ENCODE data around the gene SLC1A4. TPM values are rescaled to one million over a fixed set of nuclear protein-coding genes. Genes with fewer than 3 reads are reported as not detected.

The SLC1A4 gene
- total and polyA plus RNA-seq, 3 experiments from 2014 or later, result 1.9 to 21.3 (median 21.2) TPM

DNA sequence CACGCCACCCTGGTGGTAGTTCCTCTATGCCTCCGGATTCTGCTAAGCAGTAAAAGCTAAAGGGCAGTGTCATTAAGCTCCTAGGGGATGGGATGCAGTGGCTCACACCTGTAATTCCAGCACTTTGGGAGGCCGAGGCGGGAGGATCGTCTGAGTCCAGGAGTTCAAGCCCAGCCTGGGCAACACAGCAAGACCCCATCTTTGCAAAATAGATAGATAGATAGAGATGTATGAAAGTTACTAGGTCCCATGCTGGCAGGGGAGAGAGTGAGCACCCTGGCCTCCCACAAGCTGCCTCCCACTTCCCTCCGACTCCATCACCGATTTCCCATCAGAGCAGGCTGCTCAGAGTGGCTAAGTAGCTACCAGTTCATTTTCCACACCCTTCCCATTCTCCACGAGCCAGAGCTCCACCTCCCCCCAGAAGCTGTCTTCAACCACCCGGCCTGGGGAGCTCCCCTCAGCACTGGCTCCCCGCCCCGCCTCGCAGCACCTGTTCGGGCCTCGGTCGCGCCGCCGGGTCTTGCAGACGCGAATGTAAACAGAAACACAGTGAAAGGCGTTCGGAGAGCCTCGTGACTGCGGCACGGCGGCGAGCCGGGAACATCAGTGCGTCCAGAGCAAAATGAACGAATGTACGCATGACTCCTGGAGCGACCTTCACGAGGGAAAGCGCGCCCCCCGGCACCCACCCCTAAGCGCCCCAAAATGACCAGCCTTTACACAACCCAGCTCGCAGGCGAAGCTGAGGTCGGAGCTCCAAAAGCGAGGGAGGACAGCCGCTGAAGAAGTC lies 66.4 kb downstream of the SLC1A4 start:
- H3K4me3 Mint-ChIP-seq, result peak overlapping the region; percentile 85 to 98 (median 97)
- peaks cover 0 to 1% of the 10 kb centered on the region in 2 donors for H3K27me3 Mint-ChIP-seq
- peak in 2 of 5 donors; percentile 55 to 57 for DNase-seq
- peak overlapping the region; percentile 65 for H3K4me3 ChIP-seq (ENCODE audit: low read length)
- H3K27me3 ChIP-seq (ENCODE audit: insufficient read depth, low read length, poor library complexity, severe bottlenecking), result no peaks in the 10 kb centered on the region
- ChIA-PET CTCF (interaction anchor here (0.6 to 5.2 kb wide), 15 partner anchors 10 to 1210 kb away, joined by 3 to 25 read pairs (median 4); partner anchors contain the start of genes ACTR2 and RAB1A), POLR2A (interaction anchor here (0.5 to 3.6 kb wide), 7 partner anchors 9 to 532 kb away, joined by 3 to 51 read pairs (median 4); partner anchors contain the start of genes ACTR2, AFTPH and RAB1A)
- H3K27ac Mint-ChIP-seq, result peak overlapping the region; percentile 71 to 96 (median 94)
- peaks cover 0 to 14% (median 0%) of the 10 kb centered on the region in 3 donors for H3K36me3 Mint-ChIP-seq
- no peaks in the 10 kb centered on the region for H3K36me3 ChIP-seq (ENCODE audit: insufficient read depth, low read length)
- H3K27ac ChIP-seq (ENCODE audit: low read depth, low read length), result peak overlapping the region; percentile 55
- H3K9me3 Mint-ChIP-seq, result no peaks in the 10 kb centered on the region
- H3K4me1 Mint-ChIP-seq, result peaks cover 51 to 70% (median 70%) of the 10 kb centered on the region in 3 donors
- no peaks in the 10 kb centered on the region for H3K9me3 ChIP-seq (ENCODE audit: low read length)
- H3K4me1 ChIP-seq (ENCODE audit: insufficient read depth, low read length), result peaks cover 61% of the 10 kb centered on the region

DNA sequence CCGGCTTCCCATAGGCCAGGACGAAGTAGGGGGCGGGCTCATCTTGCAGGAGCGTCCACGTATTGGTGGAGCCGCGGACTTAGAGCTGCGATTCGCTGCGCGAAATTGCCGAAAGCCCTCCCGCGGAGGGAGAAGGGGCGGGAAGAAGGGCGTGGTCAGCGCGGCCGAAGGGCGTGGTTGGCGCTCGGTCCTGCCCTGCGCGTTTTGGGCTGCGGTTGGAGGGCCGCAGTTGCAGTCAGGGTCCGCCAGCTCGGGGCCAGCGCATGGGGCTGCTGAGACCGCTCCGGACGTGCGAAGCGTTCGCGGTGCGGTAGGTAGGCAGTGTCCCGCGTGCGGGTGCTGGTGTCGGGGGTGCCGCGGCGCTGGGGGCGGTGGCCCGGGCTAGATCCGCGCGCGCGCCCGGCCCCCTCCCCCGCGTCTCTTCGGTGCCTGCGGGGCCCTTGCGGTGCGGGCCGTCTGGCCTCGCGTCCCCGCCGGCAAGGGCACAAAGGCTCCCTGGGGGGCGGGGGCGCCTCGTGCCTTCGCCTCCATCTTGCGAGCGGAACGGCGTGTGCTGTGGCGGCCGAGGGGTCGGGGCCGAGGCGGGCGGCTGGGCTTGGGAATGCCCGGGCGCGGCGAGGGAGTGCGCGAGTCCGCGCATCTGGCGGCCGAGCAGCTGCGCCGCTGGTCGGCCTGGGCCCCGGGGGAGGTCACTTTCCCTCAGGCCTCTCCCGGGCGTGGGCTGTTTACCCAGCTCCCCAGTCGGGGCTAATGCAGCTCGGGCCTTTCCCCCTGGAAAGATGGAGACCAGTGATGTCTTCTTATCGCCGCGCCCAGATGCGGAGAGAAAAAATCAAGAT lies 67.2 kb downstream of the SLC1A4 start, which contains the start of gene CEP68:
Gene CEP68, plus strand, starts transcription at position 202 of the 839 bp plus-strand sequence. CDS start 13,029 bp downstream, outside the sequence.
- H3K4me3 ChIP-seq (ENCODE audit: low read length), result peak within 1 kb of the TSS; percentile 65
- H3K27me3 ChIP-seq (ENCODE audit: insufficient read depth, low read length, poor library complexity, severe bottlenecking), result no peaks in the 10 kb centered on the region
- DNase-seq, result peak; percentile 93 to 97 (median 95)
- peak within 1 kb of the TSS; percentile 55 for H3K27ac ChIP-seq (ENCODE audit: low read depth, low read length)
- ChIA-PET POLR2A (interaction anchor here (0.5 to 3.6 kb wide), 9 partner anchors 8 to 532 kb away, joined by 3 to 51 read pairs (median 4); partner anchors contain the start of genes ACTR2, AFTPH and RAB1A), CTCF (interaction anchor here (0.6 to 5.2 kb wide), 15 partner anchors 9 to 1211 kb away, joined by 3 to 25 read pairs (median 4); partner anchors contain the start of genes ACTR2 and RAB1A)
- H3K36me3 ChIP-seq (ENCODE audit: insufficient read depth, low read length), result no peaks in the 10 kb centered on the region
- Mint-ChIP-seq H3K36me3 (peaks cover 0 to 15% (median 0%) of the 10 kb centered on the region in 3 donors), H3K4me1 (peaks cover 53 to 76% (median 72%) of the 10 kb centered on the region in 3 donors), H3K27ac (peak within 1 kb of the TSS; percentile 71 to 96 (median 94)), H3K4me3 (peak within 1 kb of the TSS; percentile 85 to 98 (median 97)), H3K9me3 (no peaks in the 10 kb centered on the region), H3K27me3 (peaks cover 0 to 1% of the 10 kb centered on the region in 2 donors)
- H3K4me1 ChIP-seq (ENCODE audit: insufficient read depth, low read length), result peaks cover 61% of the 10 kb centered on the region
- no peaks in the 10 kb centered on the region for H3K9me3 ChIP-seq (ENCODE audit: low read length)

DNA sequence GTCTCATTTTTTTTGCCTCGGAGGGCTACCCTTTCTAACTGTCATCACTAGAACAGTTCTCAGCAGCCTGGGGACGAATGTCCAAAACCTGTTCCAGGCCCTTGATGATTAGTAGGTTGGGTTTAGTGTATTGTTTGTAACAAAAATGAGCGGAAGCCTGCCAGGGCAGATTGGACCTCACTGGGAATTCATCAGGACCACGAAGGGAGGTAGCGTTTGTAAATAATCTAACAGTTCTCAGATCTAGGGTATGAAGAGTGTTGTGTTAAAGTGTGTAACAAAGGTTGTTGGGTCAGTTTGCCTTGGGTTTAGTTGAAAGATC lies 67.8 kb downstream of the SLC1A4 start:
- peaks cover 61% of the 10 kb centered on the region for H3K4me1 ChIP-seq (ENCODE audit: insufficient read depth, low read length)
- peaks cover 0 to 1% of the 10 kb centered on the region in 2 donors for H3K27me3 Mint-ChIP-seq
- H3K9me3 ChIP-seq (ENCODE audit: low read length), result no peaks in the 10 kb centered on the region
- peak overlapping the region; percentile 65 for H3K4me3 ChIP-seq (ENCODE audit: low read length)
- H3K36me3 ChIP-seq (ENCODE audit: insufficient read depth, low read length), result no peaks in the 10 kb centered on the region
- peak overlapping the region; percentile 15 to 94 (median 88) for H3K27ac Mint-ChIP-seq
- H3K4me1 Mint-ChIP-seq, result peaks cover 55 to 81% (median 78%) of the 10 kb centered on the region in 3 donors
- no peaks in the 10 kb centered on the region for H3K27me3 ChIP-seq (ENCODE audit: insufficient read depth, low read length, poor library complexity, severe bottlenecking)
- DNase-seq, result no peak
- H3K9me3 Mint-ChIP-seq, result no peaks in the 10 kb centered on the region
- ChIA-PET POLR2A (interaction anchor here (0.5 to 3.6 kb wide), 5 partner anchors 15 to 389 kb away, joined by 3 to 51 read pairs (median 8); partner anchors contain the start of genes ACTR2 and RAB1A), CTCF (interaction anchor here (0.6 to 5.2 kb wide), 7 partner anchors 11 to 892 kb away, joined by 3 to 25 read pairs (median 5); partner anchors contain the start of genes ACTR2 and RAB1A)
- H3K36me3 Mint-ChIP-seq, result peaks cover 0 to 16% (median 0%) of the 10 kb centered on the region in 3 donors
- peak overlapping the region; percentile 55 for H3K27ac ChIP-seq (ENCODE audit: low read depth, low read length)
- H3K4me3 Mint-ChIP-seq, result peak overlapping the region; percentile 85 to 94 (median 88)

DNA sequence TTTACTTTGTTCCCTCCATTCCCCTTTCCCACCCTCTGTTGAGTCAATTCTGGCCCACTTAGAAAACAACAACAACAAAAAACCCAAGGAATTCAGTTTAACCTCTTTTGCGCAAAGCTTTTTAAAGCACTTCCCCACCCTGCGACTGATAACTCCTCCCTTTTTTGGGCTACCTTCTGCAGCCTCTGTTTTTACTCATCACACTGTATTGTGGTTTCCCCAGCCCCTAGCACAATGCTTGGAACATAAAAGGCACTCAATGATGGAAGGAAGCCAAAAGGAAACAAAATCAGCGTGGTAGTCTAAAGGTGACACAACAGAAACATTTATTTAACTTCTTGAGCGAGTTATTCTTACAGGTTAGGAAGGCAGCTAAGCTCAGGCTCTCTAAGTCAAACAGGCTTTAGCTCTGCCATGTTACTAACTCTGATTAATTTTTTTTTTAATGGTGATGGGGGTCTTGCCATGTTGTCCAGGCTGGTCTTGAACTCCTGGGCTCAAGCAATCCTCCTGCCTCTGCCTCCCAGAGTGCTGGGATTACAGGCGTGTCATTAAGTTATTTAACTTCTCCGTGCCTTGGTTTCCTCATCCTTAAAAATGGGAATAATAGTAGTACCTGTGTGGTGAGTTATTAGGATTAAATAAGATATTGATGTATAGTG lies 68.3 kb downstream of the SLC1A4 start:
- DNase-seq, result peak; percentile 24 to 86 (median 78)
- no peaks in the 10 kb centered on the region for H3K9me3 ChIP-seq (ENCODE audit: low read length)
- CTCF ChIA-PET, result interaction anchor here (1.6 to 5.2 kb wide), 5 partner anchors 11 to 139 kb away, joined by 3 to 25 read pairs (median 6); partner anchors contain the start of gene RAB1A
- no peaks in the 10 kb centered on the region for H3K36me3 ChIP-seq (ENCODE audit: insufficient read depth, low read length)
- peak overlapping the region; percentile 85 to 94 (median 88) for H3K4me3 Mint-ChIP-seq
- H3K4me3 ChIP-seq (ENCODE audit: low read length), result peak overlapping the region; percentile 65
- no peaks in the 10 kb centered on the region for H3K9me3 Mint-ChIP-seq
- peak overlapping the region; percentile 15 to 94 (median 88) for H3K27ac Mint-ChIP-seq
- H3K36me3 Mint-ChIP-seq, result peaks cover 0 to 16% (median 0%) of the 10 kb centered on the region in 3 donors
- peaks cover 0 to 1% of the 10 kb centered on the region in 2 donors for H3K27me3 Mint-ChIP-seq
- no peaks in the 10 kb centered on the region for H3K27me3 ChIP-seq (ENCODE audit: insufficient read depth, low read length, poor library complexity, severe bottlenecking)
- POLR2A ChIA-PET, result interaction anchor here (0.5 to 3.6 kb wide), 5 partner anchors 15 to 390 kb away, joined by 3 to 51 read pairs (median 8); partner anchors contain the start of genes ACTR2 and RAB1A
- H3K4me1 Mint-ChIP-seq, result peaks cover 55 to 80% (median 77%) of the 10 kb centered on the region in 3 donors
- H3K27ac ChIP-seq (ENCODE audit: low read depth, low read length), result peak overlapping the region; percentile 55
- peaks cover 61% of the 10 kb centered on the region for H3K4me1 ChIP-seq (ENCODE audit: insufficient read depth, low read length)

- Mint-ChIP-seq H3K27me3 (peaks cover 0 to 1% of the 10 kb centered on the region in 2 donors), H3K4me1 (peaks cover 50 to 79% (median 70%) of the 10 kb centered on the region in 3 donors), H3K27ac (peak overlapping the region in 1 of 8 donors; percentile 74), H3K36me3 (peaks cover 0 to 20% (median 0%) of the 10 kb centered on the region in 3 donors), H3K9me3 (no peaks in the 10 kb centered on the region), H3K4me3 (peak overlapping the region in 3 of 7 donors; percentile 25 to 57 (median 41))
- Histone ChIP-seq H3K9me3 (ENCODE audit: low read length) (no peaks in the 10 kb centered on the region), H3K27ac (ENCODE audit: low read depth, low read length) (no peak overlapping the region), H3K27me3 (ENCODE audit: insufficient read depth, low read length, poor library complexity, severe bottlenecking) (no peaks in the 10 kb centered on the region), H3K36me3 (ENCODE audit: insufficient read depth, low read length) (no peaks in the 10 kb centered on the region), H3K4me3 (ENCODE audit: low read length) (no peak overlapping the region), H3K4me1 (ENCODE audit: insufficient read depth, low read length) (peaks cover 45% of the 10 kb centered on the region)
- POLR2A ChIA-PET, result no interaction called here
- no peak for DNase-seq
- CTCF ChIA-PET, result interaction anchor here (1.7 to 5.2 kb wide), 4 partner anchors 9 to 141 kb away, joined by 3 to 25 read pairs (median 5); no protein-coding TSS in a partner anchor
Observed at GRCh38 chr2:65059071-65059470, 69.9 kb downstream of the SLC1A4 start.

- ChIA-PET CTCF (interaction anchor here (1.5 kb wide), 1 partner anchor 11 kb away, joined by 3 read pairs; no protein-coding TSS in a partner anchor), POLR2A (no interaction called here)
- Mint-ChIP-seq H3K4me1 (peaks cover 41 to 73% (median 65%) of the 10 kb centered on the region in 3 donors), H3K9me3 (no peaks in the 10 kb centered on the region), H3K27ac (peak overlapping the region in 2 of 8 donors; percentile 12 to 47), H3K36me3 (peaks cover 0 to 14% (median 0%) of the 10 kb centered on the region in 3 donors), H3K4me3 (peak overlapping the region in 1 of 7 donors; percentile 39), H3K27me3 (no peaks in the 10 kb centered on the region)
- H3K4me1 ChIP-seq (ENCODE audit: insufficient read depth, low read length), result peaks cover 37% of the 10 kb centered on the region
- no peak overlapping the region for H3K4me3 ChIP-seq (ENCODE audit: low read length)
- H3K9me3 ChIP-seq (ENCODE audit: low read length), result no peaks in the 10 kb centered on the region
- no peak for DNase-seq
- H3K27me3 ChIP-seq (ENCODE audit: insufficient read depth, low read length, poor library complexity, severe bottlenecking), result no peaks in the 10 kb centered on the region
- no peaks in the 10 kb centered on the region for H3K36me3 ChIP-seq (ENCODE audit: insufficient read depth, low read length)
- no peak overlapping the region for H3K27ac ChIP-seq (ENCODE audit: low read depth, low read length)
Observed at GRCh38 chr2:65061146-65061909, 72.1 kb downstream of the SLC1A4 start.
